Stomach (tissue), 4 donors: ENCODE data around the gene BORCS6.
A peak's percentile ranks its signal among the peaks of the same experiment; 100 is the strongest.

Experiments
- CTCF ChIP-seq, 7 experiments: fragments of 450-650 bp in 4 of 7; fragments of 200-600 bp in 3 of 7; sonication (generic) in 3 of 7; IDR thresholded peaks; one replicate each; pipeline ENCODE4 v1.5.1; 2016 to 2019; ENCODE audit warnings: antibody characterized with exemption in 7 of 7, control low read depth in 2 of 7, mild to moderate bottlenecking in 1 of 7
- EP300 ChIP-seq: sonication (generic); formaldehyde crosslinking; IDR thresholded peaks from one replicate; pipeline ENCODE4 v1.6.1; 2017; ENCODE audit warnings: antibody characterized with exemption
- POLR2A ChIP-seq, 4 donors: fragments of 450-650 bp; IDR thresholded peaks; one replicate each; pipeline ENCODE4 v1.6.1; 2016; ENCODE audit warnings: antibody characterized with exemption in 4 of 4, control low read depth in 2 of 4, mild to moderate bottlenecking in 1 of 4, moderate library complexity in 1 of 4
- POLR2AphosphoS5 ChIP-seq, 3 donors: sonication (generic); formaldehyde crosslinking; IDR thresholded peaks; one replicate each; pipeline ENCODE4 v1.6.1; 2016; ENCODE audit warnings: antibody characterized with exemption in 3 of 3

GRCh38 chr17:8155996-8156245 lies 34.1 kb downstream of the BORCS6 start:
- TF ChIP-seq CTCF (IDR thresholded peaks at IDR 0.05) (peak in 1 of 7 experiments; percentile 5), POLR2A (IDR thresholded peaks at IDR 0.05) (no peak), POLR2AphosphoS5 (IDR thresholded peaks at IDR 0.05) (no peak), EP300 (no peak)
